CMK (cell line): ENCODE measurements around the gene DCAF17.
"Not testable (repeated sequence)": the region's sequence is repeated elsewhere in the genome, so short reads cannot be mapped to it uniquely, and the experiment has no call there.

Source experiments
- DNase-seq: peaks from one replicate; pipeline ENCODE4 v3.0.0-alpha.2; 2010; ENCODE audit warnings: low read depth

The DCAF17 gene

GRCh38 chr2:171460537-171460936 lies 26.5 kb downstream of the DCAF17 start:
- DNase-seq = no peak

GRCh38 chr2:171469176-171469575 lies 35.1 kb downstream of the DCAF17 start:
- no peak for DNase-seq

GRCh38 chr2:171470129-171470528 lies 36.1 kb downstream of the DCAF17 start:
- DNase-seq = no peak

- DNase-seq = no peak
Observed at GRCh38 chr2:171475979-171476378, 42.0 kb downstream of the DCAF17 start.

- DNase-seq = no peak
Observed at GRCh38 chr2:171478345-171478744, 44.3 kb downstream of the DCAF17 start.

- no peak for DNase-seq
Observed at GRCh38 chr2:171479154-171479814, 45.3 kb downstream of the DCAF17 start.

GRCh38 chr2:171480908-171481307 lies 46.9 kb downstream of the DCAF17 start:
- DNase-seq = no peak

- no peak for DNase-seq
Observed at GRCh38 chr2:171482308-171482707, 48.3 kb downstream of the DCAF17 start.

GRCh38 chr2:171482877-171483276 lies 48.9 kb downstream of the DCAF17 start:
- DNase-seq = no peak

- no peak for DNase-seq
Observed at GRCh38 chr2:171483793-171484192, 49.8 kb downstream of the DCAF17 start.

GRCh38 chr2:171485116-171485515 lies 51.1 kb downstream of the DCAF17 start:
- DNase-seq = no peak

- DNase-seq = no peak
Observed at GRCh38 chr2:171487201-171487600, 53.2 kb downstream of the DCAF17 start.

- no peak for DNase-seq
Observed at GRCh38 chr2:171487803-171488259, 53.8 kb downstream of the DCAF17 start.

- no peak for DNase-seq
Observed at GRCh38 chr2:171490577-171490976, 56.6 kb downstream of the DCAF17 start.

- DNase-seq = no peak
Observed at GRCh38 chr2:171491292-171491691, 57.3 kb downstream of the DCAF17 start.

GRCh38 chr2:171492664-171493063 lies 58.6 kb downstream of the DCAF17 start:
- no peak for DNase-seq

GRCh38 chr2:171497664-171498063 lies 63.6 kb downstream of the DCAF17 start:
- not testable (repeated sequence) for DNase-seq

- no peak for DNase-seq
Observed at GRCh38 chr2:171505374-171505773, 71.3 kb downstream of the DCAF17 start.

- DNase-seq = no peak
Observed at GRCh38 chr2:171509945-171510731, 76.1 kb downstream of the DCAF17 start.

- DNase-seq = no peak
Observed at GRCh38 chr2:171512014-171512413, 78.0 kb downstream of the DCAF17 start.

GRCh38 chr2:171512683-171513195 lies 78.7 kb downstream of the DCAF17 start:
- DNase-seq = no peak

GRCh38 chr2:171513719-171514160 lies 79.7 kb downstream of the DCAF17 start:
- DNase-seq = no peak

- no peak for DNase-seq
Observed at GRCh38 chr2:171514908-171515582, 81.0 kb downstream of the DCAF17 start.
